Esophagus (tissue), 2 donors: ENCODE results near the gene FBXL20. TPM values are rescaled to one million over a fixed set of nuclear protein-coding genes. Genes with fewer than 3 reads are reported as not detected.
"Not testable (repeated sequence)": the region's sequence is repeated elsewhere in the genome, so short reads cannot be mapped to it uniquely, and the experiment has no call there.

Experiments used
- H3K27ac ChIP-seq, 2 donors: one replicate each; pipeline ENCODE4 v1.5.1; 2013; ENCODE audit warnings: low read depth in 2 of 2, mild to moderate bottlenecking in 2 of 2, inconsistent platforms in 1 of 2, low read length in 1 of 2, moderate library complexity in 1 of 2
- H3K27me3 ChIP-seq, 2 donors: one replicate each; pipeline ENCODE4 v1.6.1; 2013; ENCODE audit warnings: low read length in 2 of 2, control low read depth in 1 of 2, mild to moderate bottlenecking in 1 of 2; ENCODE audit not compliant: insufficient read depth in 2 of 2, control insufficient read depth in 1 of 2
- H3K36me3 ChIP-seq, 2 donors: one replicate each; pipeline ENCODE4 v1.6.1; 2013; ENCODE audit warnings: low read length in 1 of 2; ENCODE audit not compliant: control insufficient read depth in 2 of 2, insufficient read depth in 2 of 2
- H3K4me1 ChIP-seq, 2 donors: one replicate each; pipeline ENCODE4 v1.6.1; 2013; ENCODE audit warnings: low read length in 1 of 2; ENCODE audit not compliant: control insufficient read depth in 2 of 2, insufficient read depth in 2 of 2
- H3K4me3 ChIP-seq, 2 donors: one replicate each; pipeline ENCODE4 v1.5.1; 2013; ENCODE audit warnings: low read length in 2 of 2, mild to moderate bottlenecking in 2 of 2, low read depth in 1 of 2, moderate library complexity in 1 of 2
- H3K9me3 ChIP-seq, 2 donors: one replicate each; pipeline ENCODE4 v1.6.1; 2013; ENCODE audit warnings: mild to moderate bottlenecking in 2 of 2, low read depth in 1 of 2, low read length in 1 of 2, moderate library complexity in 1 of 2; ENCODE audit not compliant: control insufficient read depth in 2 of 2, insufficient read depth in 1 of 2
- WGBS, 2 donors: extraction: QIAGEN DNeasy Blood & Tissue Kit; methylation state at CpG; one replicate each; pipeline ENCODE4 v1.1.7; 2013; 5-methylcytosine and 5-hydroxymethylcytosine counted together
- polyA plus RNA-seq, 2 donors: library from polyadenylated mRNA; stranded (reverse); fragments of 200-250 nt; gene quantifications; one replicate each; pipeline ENCODE4 v1.2.3, GENCODE V29; 2013
- donor health status: healthy with polysubstance abuse.
- donor health status: Bipolar disorder and iron deficiency.

FBXL20 gene
- polyA plus RNA-seq, 2 donors, result 2.3 to 3.8 TPM

GRCh38 chr17:39391448-39391847 lies 10.0 kb downstream of the FBXL20 start:
- WGBS, 2 donors, result 84 to 85% methylated on average over 5 of the region's 5 CpGs
- Histone ChIP-seq H3K36me3 (no peaks in the 10 kb centered on the region), H3K4me3 (no peak overlapping the region), H3K4me1 (no peaks in the 10 kb centered on the region), H3K9me3 (no peaks in the 10 kb centered on the region), H3K27me3 (no peaks in the 10 kb centered on the region), H3K27ac (no peak overlapping the region)

- 100% methylated on average over 6 of the region's 6 CpGs for WGBS, 2 donors
- no peaks in the 10 kb centered on the region for H3K4me1 ChIP-seq
- H3K27me3 ChIP-seq, result no peaks in the 10 kb centered on the region
- H3K4me3 ChIP-seq, result no peak overlapping the region
- H3K27ac ChIP-seq, result no peak overlapping the region
- no peaks in the 10 kb centered on the region for H3K9me3 ChIP-seq
- no peaks in the 10 kb centered on the region for H3K36me3 ChIP-seq
Observed at GRCh38 chr17:39385040-39385439, 16.4 kb downstream of the FBXL20 start.

GRCh38 chr17:39380144-39380543 lies 21.3 kb downstream of the FBXL20 start:
- H3K4me3 ChIP-seq, result no peak overlapping the region
- no peak overlapping the region for H3K27ac ChIP-seq
- WGBS, 2 donors, result 62 to 69% methylated on average over 2 of the region's 2 CpGs
- no peaks in the 10 kb centered on the region for H3K27me3 ChIP-seq
- H3K4me1 ChIP-seq, result peaks cover 0 to 4% of the 10 kb centered on the region in 2 donors
- no peaks in the 10 kb centered on the region for H3K36me3 ChIP-seq
- H3K9me3 ChIP-seq, result no peaks in the 10 kb centered on the region

GRCh38 chr17:39376434-39376833 lies 25.0 kb downstream of the FBXL20 start:
- Histone ChIP-seq H3K9me3 (no peaks in the 10 kb centered on the region), H3K27me3 (no peaks in the 10 kb centered on the region), H3K27ac (no peak overlapping the region), H3K4me3 (no peak overlapping the region), H3K4me1 (peaks cover 0 to 4% of the 10 kb centered on the region in 2 donors), H3K36me3 (no peaks in the 10 kb centered on the region)
- WGBS, 2 donors, result 67 to 77% methylated on average over 2 of the region's 2 CpGs

GRCh38 chr17:39367805-39368204 lies 33.6 kb downstream of the FBXL20 start:
- WGBS, 2 donors, result 94 to 96% methylated on average over 4 of the region's 4 CpGs
- not testable (repeated sequence) for H3K4me3 ChIP-seq, H3K9me3 ChIP-seq, H3K27ac ChIP-seq, H3K27me3 ChIP-seq, H3K36me3 ChIP-seq, H3K4me1 ChIP-seq

- no peaks in the 10 kb centered on the region for H3K9me3 ChIP-seq
- H3K4me3 ChIP-seq, result no peak overlapping the region
- no peaks in the 10 kb centered on the region for H3K27me3 ChIP-seq
- H3K27ac ChIP-seq, result no peak overlapping the region
- no peaks in the 10 kb centered on the region for H3K36me3 ChIP-seq
- WGBS, 2 donors, result 56 to 75% methylated on average over 5 of the region's 5 CpGs
- no peaks in the 10 kb centered on the region for H3K4me1 ChIP-seq
Observed at GRCh38 chr17:39365872-39366271, 35.6 kb downstream of the FBXL20 start.

- Histone ChIP-seq H3K27ac (peak overlapping the region in 1 of 2 donors; percentile 30), H3K4me1 (no peaks in the 10 kb centered on the region), H3K9me3 (no peaks in the 10 kb centered on the region), H3K36me3 (no peaks in the 10 kb centered on the region), H3K4me3 (no peak overlapping the region), H3K27me3 (no peaks in the 10 kb centered on the region)
- WGBS, 2 donors, result 60 to 71% methylated on average over 4 of the region's 4 CpGs
Observed at GRCh38 chr17:39365242-39365641, 36.2 kb downstream of the FBXL20 start.

- 83 to 85% methylated on average over 8 of the region's 8 CpGs for WGBS, 2 donors
- Histone ChIP-seq H3K4me1 (no peaks in the 10 kb centered on the region), H3K36me3 (no peaks in the 10 kb centered on the region), H3K4me3 (no peak overlapping the region), H3K27ac (no peak overlapping the region), H3K9me3 (no peaks in the 10 kb centered on the region), H3K27me3 (no peaks in the 10 kb centered on the region)
Observed at GRCh38 chr17:39364236-39365025, 37.0 kb downstream of the FBXL20 start.

GRCh38 chr17:39361064-39361463 lies 40.4 kb downstream of the FBXL20 start:
- WGBS, 2 donors, result 84 to 89% methylated on average over 1 of the region's 1 CpG
- Histone ChIP-seq H3K27ac (no peak overlapping the region), H3K4me3 (no peak overlapping the region), H3K36me3 (no peaks in the 10 kb centered on the region), H3K27me3 (no peaks in the 10 kb centered on the region), H3K9me3 (no peaks in the 10 kb centered on the region), H3K4me1 (no peaks in the 10 kb centered on the region)

GRCh38 chr17:39360537-39360936 lies 40.9 kb downstream of the FBXL20 start:
- Histone ChIP-seq H3K4me1 (no peaks in the 10 kb centered on the region), H3K27me3 (no peaks in the 10 kb centered on the region), H3K27ac (no peak overlapping the region), H3K4me3 (no peak overlapping the region), H3K36me3 (no peaks in the 10 kb centered on the region), H3K9me3 (no peaks in the 10 kb centered on the region)
- WGBS, 2 donors, result 81 to 95% methylated on average over 3 of the region's 3 CpGs
